ENCODE measurements around the gene MSRB3. TPM values are rescaled to one million over a fixed set of nuclear protein-coding genes. Genes with fewer than 3 reads are reported as not detected.

The MSRB3 gene
- polyA plus RNA-seq (2012; ENCODE audit: missing spikeins) = 0.45 TPM

DNA sequence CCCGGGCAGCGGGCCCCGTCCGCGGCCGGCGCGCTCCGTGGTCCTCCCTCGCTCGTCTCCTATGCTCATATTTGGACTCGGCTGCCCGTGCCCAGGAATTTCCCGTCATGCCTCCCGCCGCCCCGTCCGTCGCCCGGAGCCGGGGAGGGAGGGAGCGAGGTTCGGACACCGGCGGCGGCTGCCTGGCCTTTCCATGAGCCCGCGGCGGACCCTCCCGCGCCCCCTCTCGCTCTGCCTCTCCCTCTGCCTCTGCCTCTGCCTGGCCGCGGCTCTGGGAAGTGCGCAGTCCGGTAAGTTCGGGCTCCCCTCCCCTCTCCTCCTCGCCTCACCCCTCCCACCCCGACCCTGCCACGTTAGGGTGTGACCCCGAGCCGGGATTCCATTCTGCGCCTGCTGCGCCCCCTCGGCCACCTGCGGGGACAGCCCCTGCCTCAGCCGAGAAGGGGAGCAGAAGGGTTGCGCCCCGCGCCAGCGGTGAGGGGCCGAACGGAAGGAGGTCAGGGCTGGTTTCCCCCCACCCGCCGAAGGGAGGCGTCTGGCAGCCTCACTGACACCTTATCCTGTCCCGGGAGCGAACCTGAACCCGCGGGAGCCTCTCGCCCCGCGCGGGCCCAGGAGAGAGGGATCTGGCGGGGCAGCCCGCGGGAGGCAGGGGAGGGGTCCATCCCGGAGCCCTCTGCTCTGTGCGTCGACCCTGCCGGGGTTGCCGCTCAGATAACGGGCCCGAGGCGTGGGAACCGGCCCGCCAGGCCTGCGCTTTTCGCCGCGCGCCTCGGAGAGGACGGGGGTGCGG is at the start of gene MSRB3:
MSRB3 (plus strand) TSS at position 108 of the 793 bp plus-strand sequence. CDS start 29,897 bp downstream, outside the sequence.
- FAIRE-seq = peak; percentile 48
- DNase-seq (ENCODE audit: insufficient read length) = peak; percentile 37
- no peak for TF ChIP-seq POLR2AphosphoS5 (IDR thresholded peaks at IDR 0.05; ENCODE audit: low read depth, low read length)
- TF ChIP-seq TAF1 (IDR thresholded peaks at IDR 0.05; ENCODE audit: borderline replicate concordance, low read depth, low read length) = no peak
- no peak for TF ChIP-seq POLR2A (IDR thresholded peaks at IDR 0.05; ENCODE audit: low read depth, low read length)

DNA sequence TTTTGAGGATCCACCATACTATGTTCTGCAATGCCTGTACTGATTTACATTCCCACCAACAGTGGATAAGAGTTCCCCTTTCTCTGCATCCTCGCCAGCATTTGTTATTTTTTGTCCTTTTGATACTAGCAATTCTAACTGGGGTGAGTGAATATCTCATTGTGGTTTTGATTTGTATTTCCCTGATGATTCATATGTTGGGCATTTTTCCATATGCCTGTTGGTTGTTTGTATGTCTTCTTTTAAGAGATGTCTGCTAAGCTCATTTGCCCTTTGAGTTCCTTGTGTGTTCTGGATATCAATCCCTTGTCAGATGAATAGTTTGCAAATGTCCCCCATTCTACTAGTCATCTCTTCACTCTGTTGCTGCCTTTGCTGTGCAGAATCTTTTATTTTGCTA is 49.0 kb upstream of the MSRB3 start:
- TF ChIP-seq POLR2A (IDR thresholded peaks at IDR 0.05; ENCODE audit: low read depth, low read length) (no peak), POLR2AphosphoS5 (IDR thresholded peaks at IDR 0.05; ENCODE audit: low read depth, low read length) (no peak), TAF1 (IDR thresholded peaks at IDR 0.05; ENCODE audit: borderline replicate concordance, low read depth, low read length) (no peak)
- no peak for DNase-seq (ENCODE audit: insufficient read length)
- no peak for FAIRE-seq

DNA sequence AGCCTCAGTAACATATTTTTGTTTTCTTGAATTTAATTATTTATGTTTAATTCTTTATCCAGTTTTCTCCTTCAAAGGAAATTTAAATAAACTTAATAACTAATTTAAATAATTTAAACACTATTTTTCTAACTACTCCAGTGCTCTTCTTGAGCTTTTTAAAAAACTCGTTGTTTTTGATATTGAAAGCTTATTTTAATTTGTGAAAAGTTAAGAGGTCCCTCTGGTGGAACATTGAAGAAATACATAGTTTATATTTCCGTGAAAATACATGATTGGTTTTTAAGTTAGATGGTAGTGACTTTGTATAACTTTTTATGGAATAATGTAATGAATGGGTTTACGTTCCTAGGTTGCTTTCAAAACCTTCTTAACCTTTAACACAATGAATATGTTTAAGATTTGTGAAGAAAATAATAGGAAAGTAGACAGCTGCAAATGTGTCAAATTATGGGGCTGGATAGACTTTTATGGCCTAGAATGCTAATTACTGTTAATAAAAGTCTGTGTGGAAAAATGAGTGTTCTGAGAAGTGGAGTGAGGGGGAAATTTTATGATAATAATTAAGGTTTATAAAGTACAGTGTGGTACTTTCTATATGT is 45.9 kb upstream of the MSRB3 start:
- FAIRE-seq (no peak), DNase-seq (ENCODE audit: insufficient read length) (no peak)
- no peak for TF ChIP-seq TAF1 (IDR thresholded peaks at IDR 0.05; ENCODE audit: borderline replicate concordance, low read depth, low read length)
- TF ChIP-seq POLR2A (IDR thresholded peaks at IDR 0.05; ENCODE audit: low read depth, low read length) = no peak
- TF ChIP-seq POLR2AphosphoS5 (IDR thresholded peaks at IDR 0.05; ENCODE audit: low read depth, low read length) = no peak

DNA sequence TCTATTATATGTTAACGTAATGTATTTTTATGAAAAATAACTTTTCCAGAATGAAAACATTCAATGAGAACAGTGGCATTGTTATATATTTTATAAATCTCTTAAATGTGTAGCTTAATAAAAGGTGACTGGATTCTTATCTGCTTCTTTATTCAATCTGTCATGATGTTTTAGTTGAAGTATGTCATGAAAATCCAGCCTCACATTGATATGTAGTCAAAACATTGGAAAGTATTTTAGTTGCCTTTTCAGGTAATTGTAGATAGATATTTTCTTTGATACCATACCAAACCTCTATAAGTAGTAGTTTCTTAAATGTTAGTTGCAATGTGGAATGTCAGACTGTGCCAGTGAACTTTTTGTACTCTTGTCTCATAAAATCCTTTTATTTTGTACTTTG is 41.3 kb upstream of the MSRB3 start:
- DNase-seq (ENCODE audit: insufficient read length) (no peak), FAIRE-seq (no peak)
- TF ChIP-seq TAF1 (IDR thresholded peaks at IDR 0.05; ENCODE audit: borderline replicate concordance, low read depth, low read length) (no peak), POLR2AphosphoS5 (IDR thresholded peaks at IDR 0.05; ENCODE audit: low read depth, low read length) (no peak), POLR2A (IDR thresholded peaks at IDR 0.05; ENCODE audit: low read depth, low read length) (no peak)

DNA sequence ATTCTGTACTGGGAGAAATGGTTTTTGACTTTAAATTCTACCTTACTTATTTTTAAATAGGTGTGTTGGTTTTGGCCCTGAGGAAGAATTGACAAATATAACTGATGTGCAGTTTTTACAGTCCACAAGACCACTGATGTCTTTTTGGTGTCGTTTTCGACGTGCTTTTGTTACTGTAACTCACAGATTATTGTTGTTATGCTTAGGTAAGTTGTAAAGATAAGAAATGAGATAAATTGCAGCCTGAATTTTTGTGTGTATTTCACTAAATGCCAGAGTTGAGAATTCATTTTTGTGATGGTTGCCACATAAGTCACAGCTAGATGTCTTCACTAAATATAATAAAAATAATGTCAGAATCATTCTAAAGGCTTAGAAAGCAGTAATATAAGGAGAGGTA is 39.9 kb upstream of the MSRB3 start:
- TF ChIP-seq POLR2A (IDR thresholded peaks at IDR 0.05; ENCODE audit: low read depth, low read length) (no peak), TAF1 (IDR thresholded peaks at IDR 0.05; ENCODE audit: borderline replicate concordance, low read depth, low read length) (no peak), POLR2AphosphoS5 (IDR thresholded peaks at IDR 0.05; ENCODE audit: low read depth, low read length) (no peak)
- no peak for FAIRE-seq
- no peak for DNase-seq (ENCODE audit: insufficient read length)

DNA sequence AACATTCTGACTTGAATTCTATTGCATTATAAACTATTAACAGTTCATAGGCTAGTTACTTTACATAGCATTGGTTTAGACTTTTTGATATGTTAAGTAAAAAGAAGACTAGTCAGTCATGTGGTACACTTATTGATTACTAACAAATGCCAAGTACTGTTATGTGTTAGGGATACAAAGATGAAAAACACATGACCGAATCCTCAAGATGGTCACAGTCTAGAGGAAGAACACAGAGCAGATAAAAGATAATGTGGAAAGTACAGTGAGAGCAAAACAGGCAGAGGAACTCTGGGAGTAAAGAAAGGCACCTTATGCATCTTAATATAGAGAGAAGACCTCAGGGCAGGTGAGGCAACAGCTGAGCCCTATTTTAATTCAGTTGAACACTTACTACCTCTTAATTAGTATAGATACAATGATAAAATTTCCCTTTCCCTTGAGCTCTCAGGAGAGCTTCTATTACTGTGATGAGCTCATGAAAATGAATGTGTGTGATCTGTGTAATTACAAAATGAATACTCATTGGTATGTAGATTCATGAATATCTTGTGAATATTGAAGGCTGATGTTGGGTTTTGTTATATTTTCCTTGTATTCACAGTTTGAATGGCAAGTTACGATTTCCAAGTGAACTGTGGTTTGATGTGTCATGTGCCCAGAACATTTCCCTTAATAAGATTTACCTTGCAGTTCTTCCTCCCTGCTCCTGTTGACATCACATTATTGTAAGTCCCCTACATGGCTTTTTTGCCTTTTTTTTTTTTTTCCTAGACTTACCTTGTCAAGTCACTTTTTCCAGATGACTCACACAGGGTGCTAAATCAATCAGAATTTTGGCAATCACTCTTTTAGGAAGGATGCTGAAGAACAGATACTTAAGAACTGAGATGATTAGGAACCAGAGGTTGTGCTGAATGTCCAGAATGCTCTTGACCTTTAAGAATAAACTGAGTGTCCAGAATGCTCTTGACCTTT is 29.5 kb upstream of the MSRB3 start:
- TF ChIP-seq POLR2AphosphoS5 (IDR thresholded peaks at IDR 0.05; ENCODE audit: low read depth, low read length) = no peak
- TF ChIP-seq POLR2A (IDR thresholded peaks at IDR 0.05; ENCODE audit: low read depth, low read length) = no peak
- TF ChIP-seq TAF1 (IDR thresholded peaks at IDR 0.05; ENCODE audit: borderline replicate concordance, low read depth, low read length) = no peak
- no peak for DNase-seq (ENCODE audit: insufficient read length)
- no peak for FAIRE-seq

DNA sequence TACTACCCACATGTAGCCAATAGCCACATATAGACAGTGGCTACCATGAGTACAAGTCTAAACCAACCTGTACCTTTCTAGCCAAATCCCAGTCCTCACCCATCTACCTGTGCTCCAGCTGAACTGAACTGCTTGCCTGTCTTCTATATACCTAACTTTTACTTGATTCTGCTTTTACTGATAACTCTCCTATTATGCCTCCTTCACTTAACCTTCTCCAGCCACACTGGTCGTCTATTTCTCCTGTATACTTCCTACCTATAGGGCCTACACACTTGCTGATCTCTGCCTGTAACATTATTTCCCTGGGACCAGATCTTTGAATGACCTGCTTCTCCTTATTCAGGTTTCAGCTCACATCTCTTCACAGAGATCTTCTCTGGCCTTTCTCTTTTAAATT is 26.0 kb upstream of the MSRB3 start:
- DNase-seq (ENCODE audit: insufficient read length) (no peak), FAIRE-seq (no peak)
- TF ChIP-seq POLR2A (IDR thresholded peaks at IDR 0.05; ENCODE audit: low read depth, low read length) (no peak), TAF1 (IDR thresholded peaks at IDR 0.05; ENCODE audit: borderline replicate concordance, low read depth, low read length) (no peak), POLR2AphosphoS5 (IDR thresholded peaks at IDR 0.05; ENCODE audit: low read depth, low read length) (no peak)

DNA sequence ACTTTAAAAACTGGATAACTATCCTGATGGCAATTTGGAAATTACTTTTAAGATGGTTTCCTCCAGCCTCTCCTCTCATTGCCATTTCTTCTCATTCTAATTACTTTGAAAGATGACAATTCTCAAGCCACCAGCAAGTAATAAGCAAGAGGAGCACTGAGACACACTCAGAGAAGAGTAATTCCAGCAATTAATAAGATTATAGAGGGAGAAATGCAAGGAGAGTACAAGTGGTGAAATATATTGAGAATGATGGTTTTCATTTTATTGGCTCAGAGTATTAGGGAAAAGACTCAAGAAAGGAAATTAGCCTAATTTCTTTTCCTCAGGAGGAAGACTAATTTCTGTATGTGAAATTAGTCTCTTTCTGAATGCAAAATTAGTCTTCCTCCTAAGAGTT is 20.5 kb upstream of the MSRB3 start:
- no peak for DNase-seq (ENCODE audit: insufficient read length)
- TF ChIP-seq POLR2A (IDR thresholded peaks at IDR 0.05; ENCODE audit: low read depth, low read length) = no peak
- TF ChIP-seq POLR2AphosphoS5 (IDR thresholded peaks at IDR 0.05; ENCODE audit: low read depth, low read length) = no peak
- no peak for TF ChIP-seq TAF1 (IDR thresholded peaks at IDR 0.05; ENCODE audit: borderline replicate concordance, low read depth, low read length)

DNA sequence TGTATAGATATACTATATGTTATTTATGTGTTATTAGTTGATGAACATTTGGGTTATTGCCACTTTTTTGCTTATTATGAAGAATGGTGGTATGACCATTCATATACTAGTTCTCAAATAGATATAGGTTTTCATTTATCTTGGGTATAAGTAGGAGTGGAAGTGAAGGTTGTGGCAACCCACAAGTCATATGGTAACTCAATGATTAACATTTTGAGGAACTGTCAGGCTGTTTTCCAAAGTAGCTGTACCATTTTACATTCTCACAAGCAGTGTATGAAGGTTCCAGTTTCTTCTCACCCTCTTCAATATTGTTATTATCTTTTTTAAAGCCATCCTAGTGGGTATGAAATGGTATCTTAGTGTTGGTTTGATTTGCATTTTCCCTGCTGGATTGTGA is 19.0 kb upstream of the MSRB3 start:
- FAIRE-seq (no peak), DNase-seq (ENCODE audit: insufficient read length) (no peak)
- no peak for TF ChIP-seq POLR2AphosphoS5 (IDR thresholded peaks at IDR 0.05; ENCODE audit: low read depth, low read length)
- TF ChIP-seq TAF1 (IDR thresholded peaks at IDR 0.05; ENCODE audit: borderline replicate concordance, low read depth, low read length) = no peak
- no peak for TF ChIP-seq POLR2A (IDR thresholded peaks at IDR 0.05; ENCODE audit: low read depth, low read length)

More for the DNA sequence above, 20.5 kb upstream of the MSRB3 start:
- no peak for FAIRE-seq

DNA sequence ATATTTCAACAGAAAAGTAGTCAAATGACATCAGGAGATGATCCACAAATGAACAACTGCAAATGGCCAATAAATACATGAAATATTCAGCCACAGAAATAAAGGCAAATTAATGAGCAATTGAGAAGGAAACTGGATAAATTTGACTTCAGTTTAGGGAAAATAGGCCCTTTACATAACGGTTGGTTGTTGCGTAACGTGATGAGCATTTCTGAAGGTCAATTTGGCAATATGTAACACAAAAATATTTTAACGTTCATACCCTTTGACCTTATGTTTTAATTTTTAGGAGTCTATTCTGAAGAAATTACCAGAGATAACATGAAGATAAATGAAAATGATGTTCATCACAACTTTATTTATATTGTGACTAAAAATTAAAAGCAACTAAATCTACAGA is 14.7 kb upstream of the MSRB3 start:
- no peak for TF ChIP-seq POLR2A (IDR thresholded peaks at IDR 0.05; ENCODE audit: low read depth, low read length)
- no peak for TF ChIP-seq TAF1 (IDR thresholded peaks at IDR 0.05; ENCODE audit: borderline replicate concordance, low read depth, low read length)
- no peak for TF ChIP-seq POLR2AphosphoS5 (IDR thresholded peaks at IDR 0.05; ENCODE audit: low read depth, low read length)
- no peak for FAIRE-seq
- DNase-seq (ENCODE audit: insufficient read length) = no peak

DNA sequence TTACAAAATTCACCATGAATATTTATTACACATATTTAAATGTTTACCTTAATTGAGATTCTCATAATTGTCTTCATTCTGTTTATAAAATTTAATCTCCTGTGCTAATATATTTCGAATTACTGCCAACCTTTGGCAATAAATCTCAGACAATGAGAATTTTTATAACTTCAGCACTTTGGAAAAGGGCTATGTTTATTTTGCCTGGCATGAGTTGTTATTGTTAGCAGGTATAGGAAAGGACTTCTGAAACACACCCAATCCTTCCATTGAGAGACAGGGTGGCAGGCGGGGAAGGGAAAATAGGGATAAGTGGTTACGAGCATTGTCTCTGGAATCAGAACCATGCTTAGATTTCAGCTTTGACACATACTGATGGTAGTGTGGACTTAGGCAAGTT is 12.1 kb upstream of the MSRB3 start:
- DNase-seq (ENCODE audit: insufficient read length) (no peak), FAIRE-seq (no peak)
- TF ChIP-seq TAF1 (IDR thresholded peaks at IDR 0.05; ENCODE audit: borderline replicate concordance, low read depth, low read length) (no peak), POLR2AphosphoS5 (IDR thresholded peaks at IDR 0.05; ENCODE audit: low read depth, low read length) (no peak), POLR2A (IDR thresholded peaks at IDR 0.05; ENCODE audit: low read depth, low read length) (no peak)

All from GM12892 (cell line).